ENCODE measurements around the gene DAB1.

The DAB1 gene

DNA sequence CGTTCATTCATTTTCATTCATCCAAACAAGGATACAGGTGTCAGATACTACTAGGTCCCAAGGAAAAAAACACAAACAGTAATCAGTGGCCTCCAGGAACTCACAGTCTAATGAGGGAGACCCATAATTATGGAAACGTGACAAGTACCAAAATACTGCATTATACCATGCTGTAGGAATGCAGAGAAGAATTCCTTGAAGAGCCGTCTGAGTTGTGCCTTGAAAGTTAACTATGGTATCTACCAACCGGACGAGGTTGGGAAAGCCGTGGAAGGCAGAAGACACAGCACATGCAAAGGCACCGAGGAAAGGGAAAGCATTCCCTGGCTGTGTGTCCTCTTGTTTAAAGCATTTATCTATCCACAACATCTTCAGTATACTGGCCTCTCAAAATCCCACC is 206.0 kb downstream of the DAB1 start:
- DNase-seq = no peak

DNA sequence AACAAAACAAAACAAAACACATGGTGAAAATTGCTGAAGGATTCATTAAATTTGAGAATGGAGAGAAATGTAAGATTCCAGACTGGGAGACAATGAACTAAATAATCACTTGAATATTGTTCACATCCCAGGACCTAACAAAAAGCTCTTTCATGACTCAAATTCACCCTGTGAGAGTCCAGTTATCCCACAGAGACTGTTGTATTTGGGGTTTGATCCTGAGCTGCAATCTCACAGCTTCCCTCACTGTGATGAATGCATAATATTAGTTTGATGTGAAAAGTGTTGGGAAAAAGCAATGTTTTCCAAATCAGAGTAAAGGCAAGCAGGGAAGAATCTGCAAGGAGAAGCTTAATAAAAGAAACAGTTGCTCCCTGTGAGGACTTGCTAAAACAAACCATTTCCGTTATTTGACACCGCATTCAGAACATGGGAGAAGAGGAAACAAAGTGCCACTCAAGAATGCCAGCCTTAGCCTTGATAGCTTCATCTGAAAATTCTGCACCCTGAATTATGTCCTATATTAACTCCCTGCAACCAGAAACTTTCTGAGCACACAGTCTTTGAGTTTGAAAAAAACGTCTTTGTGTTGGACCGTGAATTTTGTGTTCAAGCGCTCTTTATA is 208.8 kb downstream of the DAB1 start:
- DNase-seq = no peak

DNA sequence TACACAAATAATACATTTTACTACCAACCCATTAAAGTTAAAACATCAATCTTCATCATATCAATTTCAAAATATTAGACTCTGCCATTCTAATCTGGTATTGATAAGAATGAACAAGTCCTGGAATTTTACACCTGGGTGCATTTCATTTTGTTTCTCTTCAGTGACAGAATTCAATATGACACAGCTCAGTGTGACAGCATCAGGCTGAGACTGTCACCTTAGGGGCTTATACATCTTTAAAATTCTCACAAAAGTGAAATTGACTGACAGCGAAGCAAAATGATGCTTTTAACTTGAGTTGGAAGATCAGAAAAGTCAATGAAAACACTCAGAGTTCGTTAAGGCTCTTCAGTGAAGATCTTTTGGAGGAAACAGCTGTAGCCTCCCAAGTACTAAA is 213.0 kb downstream of the DAB1 start:
- no peak for DNase-seq

DNA sequence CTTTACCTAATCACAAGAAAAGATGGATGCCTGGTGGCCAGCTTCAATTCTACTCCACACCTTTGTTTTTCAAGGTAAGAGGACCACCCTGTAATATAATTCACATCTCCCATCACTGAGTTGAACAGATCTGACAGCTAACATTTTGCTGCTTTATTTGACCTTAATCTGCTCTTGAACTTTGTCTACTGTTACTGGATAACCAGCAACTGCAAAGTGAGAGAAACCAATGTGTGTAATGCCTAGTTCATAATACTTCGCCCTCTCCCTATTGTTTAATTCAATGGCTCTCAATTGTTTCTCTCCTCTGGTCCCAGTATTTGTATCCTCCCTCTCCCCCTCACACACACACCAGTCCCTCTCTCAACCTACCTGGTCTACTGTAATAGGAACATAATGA is 214.4 kb downstream of the DAB1 start:
- DNase-seq = no peak

DNA sequence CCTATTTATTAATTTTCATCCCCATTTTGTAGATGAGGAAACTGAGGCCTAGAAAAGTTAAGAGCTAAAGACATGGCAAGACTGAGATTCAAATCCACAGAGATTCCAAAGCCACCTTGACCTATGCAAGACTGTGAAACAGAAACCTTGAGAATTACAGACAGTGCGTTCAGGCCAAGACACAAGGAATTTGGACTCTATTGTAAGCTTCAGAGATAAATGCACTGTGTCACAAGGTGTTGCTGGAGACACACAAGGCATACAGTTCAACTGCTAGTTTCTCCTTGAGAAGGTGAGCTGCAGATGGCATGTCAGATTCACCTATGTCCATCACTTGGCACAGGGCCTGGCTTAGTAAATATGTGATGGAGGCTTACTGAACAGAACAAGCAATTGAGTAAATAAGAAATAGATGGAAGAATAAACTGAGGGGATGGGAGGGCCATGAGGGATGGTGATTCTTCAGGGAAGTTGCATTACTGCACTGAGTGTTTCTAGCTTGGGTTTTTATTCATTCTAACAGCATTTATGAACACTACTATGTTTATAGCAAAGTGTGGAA is 215.0 kb downstream of the DAB1 start:
- DNase-seq = peak in 1 of 14 donors; percentile 21

DNA sequence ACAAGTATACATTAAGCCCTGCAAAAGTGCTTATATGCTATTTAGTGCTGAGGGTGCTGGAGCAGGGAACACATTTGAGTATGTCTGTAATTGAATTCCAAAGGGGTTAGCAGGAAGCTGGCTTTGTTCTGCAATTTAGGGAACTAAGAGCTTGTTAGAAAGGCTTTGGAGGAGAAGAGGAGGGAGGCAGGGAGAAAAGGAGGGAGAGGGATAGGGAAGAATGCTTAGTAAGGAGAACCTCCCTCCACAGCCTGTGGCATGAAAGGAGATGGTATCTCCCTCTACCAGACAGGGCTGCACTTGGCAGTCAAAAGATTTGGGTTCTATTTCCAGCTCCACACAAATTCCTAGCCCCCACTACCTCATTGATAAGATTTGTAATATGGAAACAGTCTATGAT is 217.8 kb downstream of the DAB1 start:
- DNase-seq = no peak

DNA sequence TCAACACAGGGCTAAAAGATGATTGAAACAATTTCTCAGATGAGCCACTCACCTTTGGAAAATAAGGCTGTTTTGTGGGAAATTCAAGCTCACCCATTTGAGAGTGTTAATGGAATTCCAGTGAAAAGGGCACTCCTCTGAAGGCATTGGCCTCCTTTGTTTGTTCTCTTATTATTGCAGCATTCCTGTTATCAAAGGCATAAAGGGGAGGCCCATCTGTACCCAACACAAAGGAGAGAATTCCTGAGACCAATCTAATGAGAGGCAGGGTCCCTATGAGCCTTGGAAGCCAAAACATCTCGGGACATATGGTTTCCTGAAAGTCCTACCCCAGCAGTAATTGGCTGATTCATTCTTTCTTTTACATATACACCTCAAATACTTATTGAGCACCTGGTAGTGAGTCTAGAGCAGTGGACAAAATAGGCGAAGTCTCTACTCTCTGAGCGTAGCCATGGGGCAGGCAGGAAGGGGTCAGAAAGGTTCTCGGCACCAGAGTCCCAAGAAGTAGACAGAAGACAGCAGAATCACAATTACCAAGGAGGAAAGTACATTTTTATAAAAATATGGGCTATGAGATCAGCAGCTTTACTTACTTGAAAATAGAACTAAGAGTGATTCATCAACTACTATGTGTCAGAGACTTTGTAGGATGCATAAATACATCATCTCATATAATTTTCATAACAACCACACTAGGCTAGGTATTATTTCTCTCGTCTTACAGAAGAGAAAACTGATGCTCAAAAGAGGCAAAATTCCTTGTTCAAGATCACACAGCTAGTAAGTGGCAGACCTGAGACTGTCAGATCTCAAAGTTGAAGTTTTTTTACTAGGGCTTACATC is 218.7 kb downstream of the DAB1 start:
- DNase-seq = no peak

DNA sequence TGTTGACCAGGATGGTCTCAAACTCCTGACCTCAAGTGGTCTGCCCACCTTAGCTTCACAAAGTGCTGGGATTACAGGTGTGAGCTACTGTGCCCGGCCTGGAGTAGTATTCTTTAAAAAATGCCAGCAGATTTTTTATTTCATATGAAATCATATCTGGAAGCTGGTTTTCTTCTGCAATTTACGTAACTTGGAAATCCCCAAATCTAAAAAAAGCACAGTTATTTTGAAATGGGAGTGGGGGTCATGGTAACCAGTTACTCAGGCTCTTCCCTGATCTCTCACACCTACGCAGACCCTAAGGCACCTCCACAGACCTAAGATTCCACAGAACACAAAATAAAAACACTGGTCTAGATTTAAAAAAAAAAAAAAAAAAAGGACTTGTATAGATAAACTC is 219.8 kb downstream of the DAB1 start:
- DNase-seq = no peak

DNA sequence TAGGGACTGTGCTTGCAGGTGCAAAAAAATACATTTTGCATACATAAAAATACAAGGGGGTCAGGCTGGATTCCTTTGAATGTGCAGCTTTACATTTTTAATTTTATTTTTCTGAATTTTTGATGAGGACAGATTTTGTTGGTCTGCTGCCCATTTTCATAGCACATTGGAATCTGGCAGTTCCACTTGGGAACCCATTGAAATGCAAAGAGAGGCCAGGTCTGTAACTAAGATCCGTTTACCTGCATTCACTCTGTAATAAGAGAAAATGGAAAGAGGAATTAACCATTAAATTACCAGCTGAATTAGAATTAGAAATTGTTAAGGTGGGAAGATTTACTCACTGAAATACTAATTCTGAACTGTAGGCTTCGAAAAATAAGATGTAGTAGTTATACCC is 221.6 kb downstream of the DAB1 start:
- DNase-seq = no peak

DNA sequence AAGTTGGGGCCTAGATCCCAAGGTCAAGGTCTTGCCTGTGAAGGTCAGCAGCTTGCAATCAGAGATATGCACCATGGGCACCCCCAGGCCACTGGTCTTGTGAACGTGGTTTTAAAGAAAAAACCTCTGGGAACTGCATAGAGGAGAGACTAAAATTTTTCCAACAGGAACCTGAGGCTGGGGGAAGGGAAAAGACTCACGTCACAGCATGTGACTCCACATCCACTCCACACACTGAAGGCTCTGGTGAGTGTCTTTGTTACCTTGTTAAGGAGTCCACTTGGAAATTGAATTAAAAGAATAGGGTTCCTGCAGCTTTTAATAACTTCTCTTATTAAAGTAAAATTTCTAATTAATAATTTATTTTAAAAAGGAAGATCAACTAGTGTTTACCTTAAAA is 224.9 kb downstream of the DAB1 start:
- DNase-seq = no peak

DNA sequence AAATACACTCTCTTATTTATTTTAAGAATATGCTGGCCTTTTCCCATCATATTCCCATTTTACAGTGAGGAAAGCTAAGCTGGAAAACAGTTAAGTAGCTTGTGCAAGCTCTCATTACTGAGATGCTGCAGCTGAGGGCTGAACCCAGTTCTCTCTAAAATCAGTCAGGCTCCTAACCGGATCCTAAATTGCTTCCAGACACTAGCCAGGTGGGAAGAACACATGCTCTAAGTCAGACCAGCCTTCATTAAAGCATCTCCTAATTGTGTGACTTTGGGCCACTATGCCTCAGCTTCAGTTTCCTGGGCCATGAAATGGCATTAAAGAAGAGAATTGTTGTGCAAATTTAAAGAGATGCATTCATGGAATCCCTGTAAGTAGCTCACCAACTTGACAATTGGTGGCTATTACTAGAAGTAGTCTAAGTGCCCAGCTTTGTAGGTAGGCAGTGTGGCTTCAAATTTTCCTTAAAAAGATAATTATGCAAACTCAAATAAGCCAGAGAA is 228.4 kb downstream of the DAB1 start:
- DNase-seq = no peak

DNA sequence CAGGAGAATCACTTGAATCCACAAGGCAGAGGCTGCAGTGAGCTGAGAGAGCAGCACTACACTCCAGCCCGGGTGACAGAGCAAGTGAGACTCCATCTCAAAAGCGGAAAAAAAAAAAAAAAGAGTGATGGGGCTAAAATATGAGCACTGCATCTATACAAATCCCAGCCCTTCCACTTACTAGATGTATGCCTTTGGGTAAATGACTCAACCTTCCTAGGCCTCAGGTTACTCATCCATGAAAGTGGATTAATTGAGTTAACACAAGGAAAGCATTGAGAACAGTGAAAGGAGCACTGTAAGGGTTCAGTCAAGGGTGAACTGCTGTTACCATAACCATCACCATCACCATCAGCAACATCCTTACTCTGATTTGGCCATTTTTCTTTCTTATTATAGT is 231.6 kb downstream of the DAB1 start:
- no peak for DNase-seq

DNA sequence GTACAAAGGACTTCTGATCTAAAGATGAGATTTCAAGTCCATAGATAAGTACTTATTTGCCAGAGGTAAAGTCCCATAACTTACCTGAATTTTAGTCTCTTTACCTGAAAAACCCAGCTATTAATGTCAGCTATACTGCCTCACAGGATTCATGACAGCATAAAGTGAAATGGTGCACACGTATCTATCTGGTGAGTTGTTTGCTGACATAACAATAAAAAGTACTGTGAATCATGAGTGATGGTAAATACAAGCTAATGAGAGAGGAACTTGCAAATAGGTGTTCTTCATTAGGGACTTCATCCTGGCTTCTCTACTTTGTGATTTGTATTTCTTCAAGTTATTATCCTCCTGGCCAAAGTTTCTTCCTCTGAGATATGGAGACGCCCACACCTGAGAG is 233.0 kb downstream of the DAB1 start:
- no peak for DNase-seq

DNA sequence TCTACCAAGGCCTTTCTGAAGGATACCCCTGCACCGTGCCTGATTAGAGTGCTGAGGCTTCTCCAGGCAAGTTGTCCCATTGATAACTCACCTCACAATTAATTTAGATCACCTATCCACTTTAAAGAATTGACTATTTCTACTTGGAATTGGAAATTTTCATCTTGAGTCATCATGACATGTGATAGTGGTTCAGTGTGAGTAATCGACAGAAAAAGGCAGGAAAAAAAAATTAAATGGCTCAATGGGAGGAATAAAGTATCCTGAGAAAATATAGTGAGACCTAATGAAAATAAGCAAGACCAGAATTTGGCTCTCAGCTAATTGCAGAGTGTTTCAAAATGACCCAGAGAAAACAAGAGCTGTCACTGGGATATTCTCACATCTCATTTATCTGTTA is 235.7 kb downstream of the DAB1 start:
- no peak for DNase-seq

DNA sequence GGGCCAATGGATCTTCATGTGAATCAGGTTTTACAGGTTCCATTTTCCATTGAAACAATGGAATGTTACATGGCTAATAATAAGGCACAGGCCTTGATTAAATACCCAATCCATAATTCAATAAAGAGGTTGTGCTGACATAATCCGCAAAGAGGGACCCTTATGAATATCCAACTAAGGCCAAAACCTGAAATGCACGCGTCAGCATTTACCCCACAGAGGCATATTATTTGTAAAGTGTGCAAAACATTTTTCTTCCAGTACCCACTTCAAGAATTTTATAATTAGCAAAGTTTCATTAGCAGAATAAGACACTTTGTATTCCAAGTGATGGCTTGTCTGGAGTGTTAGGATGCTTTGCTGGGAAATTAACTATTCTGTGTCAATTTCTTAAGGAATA is 237.4 kb downstream of the DAB1 start:
- DNase-seq = no peak

DNA sequence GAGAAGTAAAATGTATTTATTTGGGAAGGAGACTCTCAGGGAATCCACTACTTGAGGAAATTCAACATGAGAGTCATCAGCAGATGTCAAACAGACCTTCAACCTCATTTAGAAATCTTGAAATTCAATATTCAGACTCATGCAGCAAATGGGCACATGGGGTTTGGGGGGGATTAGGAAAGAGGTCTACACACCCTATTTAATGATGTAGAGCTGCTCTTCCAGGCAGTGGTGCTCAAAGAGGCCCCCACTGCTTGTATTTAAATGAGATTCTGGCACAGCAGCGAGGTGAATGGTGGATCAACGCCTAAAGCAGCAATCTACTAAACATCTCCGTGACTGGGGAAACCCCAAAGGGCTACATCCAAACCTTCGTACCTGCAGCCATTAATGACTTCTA is 244.9 kb downstream of the DAB1 start:
- DNase-seq = no peak

DNA sequence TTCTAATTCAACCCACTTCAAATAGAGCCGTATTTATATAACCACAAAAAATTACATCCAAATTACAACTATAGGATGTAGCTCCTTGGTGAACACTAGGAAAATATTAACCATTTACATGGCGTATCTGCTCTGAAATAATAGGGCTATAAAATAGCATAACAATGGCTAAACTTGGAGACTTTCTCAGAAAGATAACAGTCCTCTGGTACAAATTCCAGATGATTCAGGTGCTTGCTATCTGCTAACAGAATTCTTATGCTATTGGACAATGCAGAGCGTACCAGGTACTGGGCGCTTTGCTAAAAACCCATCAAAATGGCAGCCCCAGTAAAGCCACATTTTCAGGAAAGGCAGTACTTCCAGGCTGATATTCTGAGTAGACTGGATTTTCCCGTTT is 248.4 kb downstream of the DAB1 start:
- DNase-seq = no peak

DNA sequence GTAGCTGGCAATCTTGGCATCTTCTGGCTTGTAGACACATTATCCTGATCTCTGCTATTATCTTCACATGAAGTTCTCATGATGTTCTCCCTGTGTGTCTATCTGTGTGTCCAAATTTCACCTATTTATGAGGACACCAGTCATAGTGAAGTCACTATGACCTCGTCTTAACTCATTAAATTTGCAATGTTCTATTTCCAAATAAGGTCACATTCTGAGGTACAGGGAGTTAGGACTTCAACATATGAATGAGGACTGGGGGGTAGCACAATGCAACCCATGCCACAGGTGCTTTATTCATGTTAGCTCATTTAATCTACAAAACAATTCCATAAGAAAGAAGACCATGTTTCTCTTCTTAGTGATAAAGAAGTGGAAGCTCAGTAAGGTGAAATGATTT is 251.8 kb downstream of the DAB1 start:
- no peak for DNase-seq

DNA sequence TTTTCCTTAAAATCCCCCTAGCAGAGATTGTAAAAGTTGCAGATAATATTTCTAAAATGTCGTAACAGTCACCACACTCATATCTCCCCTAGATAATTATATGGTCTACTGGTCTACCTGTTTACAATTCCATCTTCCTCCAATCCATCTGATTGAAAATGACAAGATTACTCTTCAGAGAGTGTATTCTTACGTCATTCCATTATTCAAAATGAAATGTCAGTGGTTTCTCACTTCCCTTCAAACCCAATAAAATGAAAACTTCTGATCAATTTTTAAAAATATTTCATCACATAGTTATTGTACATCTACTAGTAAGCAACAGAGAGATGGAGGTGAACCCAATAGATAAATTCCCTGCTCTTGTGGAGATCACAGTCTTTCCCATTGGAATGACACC is 255.9 kb downstream of the DAB1 start:
- DNase-seq = no peak

DNA sequence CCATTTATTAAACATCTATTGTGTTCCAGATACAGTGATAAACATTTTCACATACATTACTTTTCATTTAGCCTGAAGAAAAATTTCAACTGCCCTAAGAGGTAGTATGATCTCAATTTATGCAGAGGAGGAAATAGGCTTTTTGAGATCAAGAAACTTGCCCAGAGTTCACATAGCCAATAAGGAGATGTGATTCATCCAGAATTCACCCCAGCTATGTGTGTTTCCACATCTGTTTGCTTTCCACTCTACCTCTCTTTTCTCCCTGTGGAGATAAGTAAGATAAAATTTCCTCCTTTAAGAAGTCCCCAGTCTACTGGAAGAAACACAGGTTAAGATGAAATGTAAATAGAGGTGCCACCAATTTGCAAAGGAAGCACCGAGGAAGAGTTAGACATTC is 258.3 kb downstream of the DAB1 start:
- no peak for DNase-seq

DNA sequence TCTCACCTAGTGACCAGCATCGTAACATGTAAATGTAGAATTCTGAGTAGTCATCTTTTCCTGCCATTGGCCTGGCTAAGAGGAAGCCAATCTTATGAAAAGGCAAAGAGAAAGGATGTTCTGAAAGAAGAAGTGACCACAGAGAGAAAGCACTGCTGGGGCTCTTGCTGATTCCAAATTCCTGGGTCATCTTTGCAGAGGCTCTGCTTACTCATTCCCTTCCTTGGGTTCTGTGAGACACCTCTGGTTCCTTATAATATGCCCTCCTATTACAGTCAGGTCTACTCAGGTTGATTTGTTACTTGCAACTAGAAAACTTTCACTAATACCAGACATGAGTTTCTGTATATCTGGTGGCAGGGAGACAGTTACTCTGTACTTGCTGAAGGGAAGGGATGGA is 259.3 kb downstream of the DAB1 start:
- no peak for DNase-seq

DNA sequence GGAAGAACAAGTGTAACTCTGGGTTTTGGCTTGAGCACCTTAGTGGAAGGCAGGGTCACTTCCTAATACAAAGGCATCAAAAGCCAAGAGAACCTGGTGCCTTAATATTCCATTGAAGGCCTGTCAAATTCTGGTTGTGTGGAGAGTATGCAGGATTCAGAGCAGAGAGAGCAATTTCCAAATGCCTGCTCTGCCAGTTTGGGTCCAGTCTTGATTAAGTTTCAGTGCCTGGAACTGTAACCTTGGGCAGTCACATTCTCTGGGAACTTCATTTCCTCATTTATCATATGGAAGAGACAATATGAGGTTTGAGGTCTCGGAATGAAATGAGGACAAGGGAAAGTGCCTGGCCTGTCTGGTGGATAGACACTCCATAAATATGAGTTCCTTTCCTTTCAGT is 260.1 kb downstream of the DAB1 start:
- DNase-seq = peak in 1 of 14 donors; percentile 34

DNA sequence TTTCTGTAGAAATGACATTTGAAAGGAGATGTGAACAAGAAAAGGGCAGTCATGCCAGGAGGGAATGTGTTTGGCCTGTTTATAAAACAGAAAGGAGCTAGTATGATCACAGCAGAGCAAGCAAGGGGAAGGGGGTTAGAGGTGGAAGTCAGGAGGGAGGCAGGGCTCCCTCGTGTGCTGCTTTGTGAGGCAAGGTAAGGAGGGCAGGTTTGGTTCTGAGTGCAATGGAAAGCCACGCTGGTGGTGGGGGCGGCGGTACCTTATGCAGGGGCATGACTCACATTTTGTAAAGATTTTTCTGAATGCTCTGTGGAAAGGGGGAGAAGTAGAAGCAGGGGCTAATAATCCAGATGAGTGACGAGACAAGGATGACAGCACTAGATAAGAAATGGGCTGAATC is 260.5 kb downstream of the DAB1 start:
- no peak for DNase-seq
